HEK293 (cell line): ENCODE results near the gene ITIH1.

Source experiments
- BCL11A ChIP-seq: fragments of 450-650 bp; formaldehyde crosslinking; IDR thresholded peaks from 2 replicates; pipeline ENCODE4 v1.5.1; 2016; ENCODE audit warnings: low read depth, missing biosample characterization, missing genetic modification characterization
- KLF16 ChIP-seq: fragments of 450-650 bp; formaldehyde crosslinking; IDR thresholded peaks from 2 replicates; pipeline ENCODE4 v1.5.1; 2017; ENCODE audit warnings: missing biosample characterization, missing genetic modification characterization
- SP2 ChIP-seq: fragments of 450-650 bp; formaldehyde crosslinking; IDR thresholded peaks from 2 replicates; pipeline ENCODE4 v1.5.1; 2016; ENCODE audit warnings: missing biosample characterization, missing genetic modification characterization
- ZNF174 ChIP-seq: fragments of 450-650 bp; formaldehyde crosslinking; IDR thresholded peaks from 2 replicates; pipeline ENCODE4 v1.5.0; 2017; ENCODE audit warnings: missing biosample characterization, mild to moderate bottlenecking, missing genetic modification characterization
- ZNF184 ChIP-seq: fragments of 450-650 bp; IDR thresholded peaks from 2 replicates; pipeline ENCODE4 v1.5.1; 2018; ENCODE audit warnings: missing biosample characterization, mild to moderate bottlenecking, missing genetic modification characterization
- ZNF501 ChIP-seq: fragments of 450-650 bp; formaldehyde crosslinking; IDR thresholded peaks from 2 replicates; pipeline ENCODE4 v1.5.1; 2016; ENCODE audit warnings: missing biosample characterization, missing genetic modification characterization
- ZNF558 ChIP-seq: fragments of 450-650 bp; formaldehyde crosslinking; IDR thresholded peaks from 2 replicates; pipeline ENCODE4 v1.5.1; 2016; ENCODE audit warnings: missing biosample characterization, missing genetic modification characterization
- ZNF629 ChIP-seq: fragments of 450-650 bp; formaldehyde crosslinking; IDR thresholded peaks from 2 replicates; pipeline ENCODE4 v1.5.1; 2017; ENCODE audit warnings: missing biosample characterization, missing genetic modification characterization
- ZNF791 ChIP-seq: fragments of 450-650 bp; formaldehyde crosslinking; IDR thresholded peaks from 2 replicates; pipeline ENCODE4 v1.5.1; 2016; ENCODE audit warnings: missing biosample characterization, missing genetic modification characterization
- ZXDB ChIP-seq: fragments of 450-650 bp; formaldehyde crosslinking; IDR thresholded peaks from 2 replicates; pipeline ENCODE4 v1.5.1; 2016; ENCODE audit warnings: missing biosample characterization, missing genetic modification characterization
- TF ChIP-seq, protein P1 (sequence below): fragments of 450-650 bp; formaldehyde crosslinking; IDR thresholded peaks from 2 replicates; pipeline ENCODE4 v1.5.1; 2016; ENCODE audit warnings: missing biosample characterization, missing genetic modification characterization
- TF ChIP-seq, protein P2 (sequence below): fragments of 450-650 bp; formaldehyde crosslinking; IDR thresholded peaks from 2 replicates; pipeline ENCODE4 v1.5.1; 2016; ENCODE audit warnings: missing biosample characterization, missing genetic modification characterization
- TF ChIP-seq, protein P3 (sequence below): fragments of 450-650 bp; formaldehyde crosslinking; IDR thresholded peaks from 2 replicates; pipeline ENCODE4 v1.5.1; 2016; ENCODE audit warnings: missing biosample characterization, missing genetic modification characterization

DNA sequence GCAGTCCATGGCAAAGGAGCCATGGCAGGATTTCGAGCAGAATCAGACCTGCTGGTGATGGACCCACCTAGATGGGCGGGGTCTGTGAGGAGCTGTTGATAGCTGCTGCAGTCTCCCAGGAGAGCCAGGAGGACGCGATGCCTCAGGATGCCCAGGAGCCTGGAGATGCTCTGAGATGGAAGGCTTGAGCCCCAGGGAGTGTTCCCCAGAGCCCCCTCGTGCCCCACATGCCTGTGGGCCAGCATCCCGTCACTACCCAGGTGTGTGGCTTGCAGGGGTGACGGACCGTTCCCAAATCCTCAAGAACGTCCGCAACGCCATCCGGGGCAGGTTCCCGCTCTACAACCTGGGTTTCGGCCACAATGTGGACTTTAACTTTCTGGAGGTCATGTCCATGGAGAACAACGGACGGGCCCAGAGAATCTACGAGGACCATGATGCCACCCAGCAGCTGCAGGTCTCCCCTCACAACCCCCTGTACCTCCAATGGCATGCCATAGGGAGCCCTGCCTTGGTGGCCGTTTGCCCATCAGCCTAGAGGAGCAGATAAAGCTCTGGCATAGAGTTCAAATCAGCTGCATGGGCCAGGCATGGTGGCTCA lies 6.7 kb downstream of the ITIH1 start:
- TF ChIP-seq, protein P1, sequence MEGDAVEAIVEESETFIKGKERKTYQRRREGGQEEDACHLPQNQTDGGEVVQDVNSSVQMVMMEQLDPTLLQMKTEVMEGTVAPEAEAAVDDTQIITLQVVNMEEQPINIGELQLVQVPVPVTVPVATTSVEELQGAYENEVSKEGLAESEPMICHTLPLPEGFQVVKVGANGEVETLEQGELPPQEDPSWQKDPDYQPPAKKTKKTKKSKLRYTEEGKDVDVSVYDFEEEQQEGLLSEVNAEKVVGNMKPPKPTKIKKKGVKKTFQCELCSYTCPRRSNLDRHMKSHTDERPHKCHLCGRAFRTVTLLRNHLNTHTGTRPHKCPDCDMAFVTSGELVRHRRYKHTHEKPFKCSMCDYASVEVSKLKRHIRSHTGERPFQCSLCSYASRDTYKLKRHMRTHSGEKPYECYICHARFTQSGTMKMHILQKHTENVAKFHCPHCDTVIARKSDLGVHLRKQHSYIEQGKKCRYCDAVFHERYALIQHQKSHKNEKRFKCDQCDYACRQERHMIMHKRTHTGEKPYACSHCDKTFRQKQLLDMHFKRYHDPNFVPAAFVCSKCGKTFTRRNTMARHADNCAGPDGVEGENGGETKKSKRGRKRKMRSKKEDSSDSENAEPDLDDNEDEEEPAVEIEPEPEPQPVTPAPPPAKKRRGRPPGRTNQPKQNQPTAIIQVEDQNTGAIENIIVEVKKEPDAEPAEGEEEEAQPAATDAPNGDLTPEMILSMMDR (tag by site-specific recombination), result no peak
- TF ChIP-seq BCL11A (tag by site-specific recombination), result no peak
- no peak for TF ChIP-seq ZNF558 (tag by site-specific recombination)
- no peak for TF ChIP-seq ZNF174 (tag by site-specific recombination)
- TF ChIP-seq KLF16, result no peak
- TF ChIP-seq, protein P2, sequence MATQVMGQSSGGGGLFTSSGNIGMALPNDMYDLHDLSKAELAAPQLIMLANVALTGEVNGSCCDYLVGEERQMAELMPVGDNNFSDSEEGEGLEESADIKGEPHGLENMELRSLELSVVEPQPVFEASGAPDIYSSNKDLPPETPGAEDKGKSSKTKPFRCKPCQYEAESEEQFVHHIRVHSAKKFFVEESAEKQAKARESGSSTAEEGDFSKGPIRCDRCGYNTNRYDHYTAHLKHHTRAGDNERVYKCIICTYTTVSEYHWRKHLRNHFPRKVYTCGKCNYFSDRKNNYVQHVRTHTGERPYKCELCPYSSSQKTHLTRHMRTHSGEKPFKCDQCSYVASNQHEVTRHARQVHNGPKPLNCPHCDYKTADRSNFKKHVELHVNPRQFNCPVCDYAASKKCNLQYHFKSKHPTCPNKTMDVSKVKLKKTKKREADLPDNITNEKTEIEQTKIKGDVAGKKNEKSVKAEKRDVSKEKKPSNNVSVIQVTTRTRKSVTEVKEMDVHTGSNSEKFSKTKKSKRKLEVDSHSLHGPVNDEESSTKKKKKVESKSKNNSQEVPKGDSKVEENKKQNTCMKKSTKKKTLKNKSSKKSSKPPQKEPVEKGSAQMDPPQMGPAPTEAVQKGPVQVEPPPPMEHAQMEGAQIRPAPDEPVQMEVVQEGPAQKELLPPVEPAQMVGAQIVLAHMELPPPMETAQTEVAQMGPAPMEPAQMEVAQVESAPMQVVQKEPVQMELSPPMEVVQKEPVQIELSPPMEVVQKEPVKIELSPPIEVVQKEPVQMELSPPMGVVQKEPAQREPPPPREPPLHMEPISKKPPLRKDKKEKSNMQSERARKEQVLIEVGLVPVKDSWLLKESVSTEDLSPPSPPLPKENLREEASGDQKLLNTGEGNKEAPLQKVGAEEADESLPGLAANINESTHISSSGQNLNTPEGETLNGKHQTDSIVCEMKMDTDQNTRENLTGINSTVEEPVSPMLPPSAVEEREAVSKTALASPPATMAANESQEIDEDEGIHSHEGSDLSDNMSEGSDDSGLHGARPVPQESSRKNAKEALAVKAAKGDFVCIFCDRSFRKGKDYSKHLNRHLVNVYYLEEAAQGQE (tag by site-specific recombination), result no peak
- TF ChIP-seq, protein P3, sequence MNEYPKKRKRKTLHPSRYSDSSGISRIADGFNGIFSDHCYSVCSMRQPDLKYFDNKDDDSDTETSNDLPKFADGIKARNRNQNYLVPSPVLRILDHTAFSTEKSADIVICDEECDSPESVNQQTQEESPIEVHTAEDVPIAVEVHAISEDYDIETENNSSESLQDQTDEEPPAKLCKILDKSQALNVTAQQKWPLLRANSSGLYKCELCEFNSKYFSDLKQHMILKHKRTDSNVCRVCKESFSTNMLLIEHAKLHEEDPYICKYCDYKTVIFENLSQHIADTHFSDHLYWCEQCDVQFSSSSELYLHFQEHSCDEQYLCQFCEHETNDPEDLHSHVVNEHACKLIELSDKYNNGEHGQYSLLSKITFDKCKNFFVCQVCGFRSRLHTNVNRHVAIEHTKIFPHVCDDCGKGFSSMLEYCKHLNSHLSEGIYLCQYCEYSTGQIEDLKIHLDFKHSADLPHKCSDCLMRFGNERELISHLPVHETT (tag by site-specific recombination), result no peak
- TF ChIP-seq ZXDB (tag by site-specific recombination), result no peak
- TF ChIP-seq ZNF629 (tag by site-specific recombination), result no peak
- no peak for TF ChIP-seq ZNF501 (tag by site-specific recombination)
- no peak for TF ChIP-seq ZNF184 (tag by site-specific recombination)
- no peak for TF ChIP-seq ZNF791 (tag by site-specific recombination)
- TF ChIP-seq SP2 (tag by site-specific recombination), result no peak
